ENCODE results near the gene SLC35G6.
"Not testable (repeated sequence)": the region's sequence is repeated elsewhere in the genome, so short reads cannot be mapped to it uniquely, and the experiment has no call there.

SLC35G6 gene

DNA sequence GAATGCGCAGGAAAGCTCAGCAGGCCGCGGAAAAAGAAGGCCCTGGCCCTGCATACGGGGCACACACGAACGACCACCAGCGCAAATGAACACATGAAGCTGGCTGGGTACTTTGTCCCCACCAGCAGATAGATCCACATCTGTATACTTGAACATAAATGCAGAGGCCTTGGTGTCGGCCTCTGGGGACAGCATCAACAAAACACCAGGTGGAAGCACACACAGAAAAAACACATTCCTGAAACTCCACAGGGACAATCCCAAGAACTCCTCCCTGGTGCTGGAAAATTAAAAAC is 1.2 kb upstream of the SLC35G6 start:
- H3K4me1 Mint-ChIP-seq: peaks cover 74% of the 10 kb centered on the region
- no peaks in the 10 kb centered on the region for H3K9me3 Mint-ChIP-seq
- ATAC-seq (no peak), DNase-seq (no peak)
- H3K27me3 Mint-ChIP-seq: peaks cover 2% of the 10 kb centered on the region
- H3K36me3 Mint-ChIP-seq (ENCODE audit: low read depth): peaks cover 8% of the 10 kb centered on the region
- peak overlapping the region; percentile 89 for H3K4me3 Mint-ChIP-seq
- peak overlapping the region; percentile 94 for H3K27ac Mint-ChIP-seq

DNA sequence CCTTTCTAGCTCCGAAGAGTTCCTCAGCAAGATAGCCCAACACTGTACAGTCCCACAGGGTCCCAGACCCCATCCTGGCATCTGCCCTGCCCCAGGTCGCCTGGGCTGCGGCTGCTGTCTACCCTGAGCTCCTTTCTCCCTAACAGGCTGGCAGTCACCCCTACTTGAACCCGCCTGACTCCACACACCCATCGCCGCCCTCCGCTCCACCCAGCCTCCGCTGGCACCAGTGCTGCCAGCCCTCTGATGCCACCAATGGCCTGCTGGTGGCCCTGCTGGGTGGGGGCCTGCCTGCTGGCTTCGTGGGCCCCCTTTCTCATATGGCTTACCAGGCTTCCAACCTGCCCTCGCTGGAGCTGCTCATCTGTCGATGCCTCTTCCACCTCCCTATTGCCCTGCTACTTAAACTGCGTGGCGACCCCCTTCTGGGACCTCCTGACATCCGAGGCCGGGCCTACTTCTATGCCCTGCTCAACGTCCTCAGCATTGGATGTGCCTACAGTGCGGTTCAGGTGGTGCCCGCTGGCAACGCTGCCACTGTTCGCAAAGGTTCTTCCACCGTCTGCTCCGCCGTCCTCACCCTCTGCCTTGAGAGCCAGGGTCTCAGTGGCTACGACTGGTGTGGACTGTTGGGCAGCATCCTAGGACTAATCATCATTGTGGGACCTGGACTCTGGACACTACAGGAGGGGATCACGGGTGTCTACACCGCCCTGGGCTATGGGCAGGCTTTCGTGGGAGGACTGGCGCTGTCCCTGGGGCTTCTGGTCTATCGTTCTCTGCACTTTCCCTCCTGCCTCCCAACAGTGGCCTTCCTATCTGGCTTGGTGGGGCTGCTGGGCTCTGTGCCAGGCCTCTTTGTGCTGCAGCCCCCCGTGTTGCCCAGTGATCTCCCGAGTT is 846 bp downstream of the SLC35G6 start:
- peaks cover 21% of the 10 kb centered on the region for H3K36me3 Mint-ChIP-seq (ENCODE audit: low read depth)
- ATAC-seq, H3K9me3 Mint-ChIP-seq, DNase-seq, H3K27me3 Mint-ChIP-seq: not testable (repeated sequence)
- H3K27ac Mint-ChIP-seq: peak overlapping the region; percentile 100
- H3K4me3 Mint-ChIP-seq: peak overlapping the region; percentile 99
- peaks cover 73% of the 10 kb centered on the region for H3K4me1 Mint-ChIP-seq

- Mint-ChIP-seq H3K27ac (peak overlapping the region; percentile 100), H3K36me3 (ENCODE audit: low read depth) (peaks cover 27% of the 10 kb centered on the region), H3K4me1 (peaks cover 73% of the 10 kb centered on the region), H3K4me3 (peak overlapping the region; percentile 99)
- H3K9me3 Mint-ChIP-seq, H3K27me3 Mint-ChIP-seq, ATAC-seq, DNase-seq: not testable (repeated sequence)
These were observed 1.5 kb downstream of the SLC35G6 start for GRCh38 chr17:7482742-7483088.

- H3K27ac Mint-ChIP-seq: peak overlapping the region; percentile 100
- H3K27me3 Mint-ChIP-seq: peaks cover 2% of the 10 kb centered on the region
- H3K9me3 Mint-ChIP-seq: no peaks in the 10 kb centered on the region
- peaks cover 70% of the 10 kb centered on the region for H3K4me1 Mint-ChIP-seq
- ATAC-seq (peak; percentile 61), DNase-seq (peak; percentile 95)
- peak overlapping the region; percentile 99 for H3K4me3 Mint-ChIP-seq
- peaks cover 31% of the 10 kb centered on the region for H3K36me3 Mint-ChIP-seq (ENCODE audit: low read depth)
These were observed 2.2 kb downstream of the SLC35G6 start for GRCh38 chr17:7483255-7484066.

DNA sequence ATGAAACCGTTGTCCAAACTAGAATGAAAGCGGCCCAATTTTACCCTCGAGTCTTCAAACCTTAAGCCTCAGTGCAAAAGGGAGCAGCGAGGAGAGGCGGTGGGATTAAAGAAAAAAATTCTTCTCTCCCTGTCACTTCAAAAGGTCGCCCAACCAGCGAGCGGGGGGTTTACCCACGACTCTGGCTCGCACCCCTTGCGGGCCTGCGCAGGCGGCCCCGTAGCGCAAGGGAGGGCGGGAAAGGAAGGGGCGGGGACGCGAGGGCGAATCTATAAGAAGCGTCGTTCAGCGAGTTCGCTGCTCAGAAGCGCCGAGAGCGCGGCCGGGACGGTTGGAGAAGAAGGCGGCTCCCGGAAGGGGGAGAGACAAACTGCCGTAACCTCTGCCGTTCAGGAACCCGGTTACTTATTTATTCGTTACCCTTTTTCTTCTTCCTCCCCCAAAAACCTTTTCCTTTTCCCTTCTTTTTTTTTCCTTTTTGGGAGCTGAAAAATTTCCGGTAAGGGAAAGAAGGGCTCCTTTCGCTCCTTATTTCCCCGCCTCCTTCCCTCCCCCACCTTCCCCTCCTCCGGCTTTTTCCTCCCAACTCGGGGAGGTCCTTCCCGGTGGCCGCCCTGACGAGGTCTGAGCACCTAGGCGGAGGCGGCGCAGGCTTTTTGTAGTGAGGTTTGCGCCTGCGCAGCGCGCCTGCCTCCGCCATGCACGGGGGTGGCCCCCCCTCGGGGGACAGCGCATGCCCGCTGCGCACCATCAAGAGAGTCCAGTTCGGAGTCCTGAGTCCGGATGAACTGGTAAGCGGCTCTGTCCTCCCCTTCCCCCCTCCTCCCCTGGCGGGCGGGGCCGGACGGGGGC is 3.0 kb downstream of the SLC35G6 start, which contains the start of gene POLR2A:
Gene POLR2A, plus strand, starts transcription at position 300 of the 852 bp plus-strand sequence.
- peaks cover 75% of the 10 kb centered on the region for H3K4me1 Mint-ChIP-seq

DNA sequence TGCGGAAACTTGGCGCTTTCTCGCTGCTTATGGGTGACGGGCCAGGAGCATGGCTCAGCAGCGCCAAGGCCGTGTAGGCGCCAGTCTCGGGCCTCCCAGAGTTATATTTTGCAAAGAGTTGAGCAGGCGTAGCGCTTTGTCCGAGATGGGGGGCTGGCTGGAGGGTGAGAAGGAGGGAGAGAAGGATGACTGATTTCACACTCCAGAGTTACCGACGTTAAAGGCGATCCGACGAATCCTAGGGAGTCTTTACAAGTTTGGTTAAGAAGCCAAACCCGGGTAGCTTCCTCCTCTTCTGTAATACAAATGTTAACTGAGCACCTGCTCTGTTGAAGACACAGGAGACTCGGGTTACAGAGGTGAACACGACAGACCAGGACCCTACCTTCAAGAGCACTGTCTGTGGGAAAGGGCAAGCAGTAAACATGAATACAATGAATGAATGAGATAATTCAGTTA is 3.7 kb downstream of the SLC35G6 start:
- H3K27me3 Mint-ChIP-seq: peaks cover 2% of the 10 kb centered on the region
- DNase-seq (no peak), ATAC-seq (no peak)
- peaks cover 43% of the 10 kb centered on the region for H3K36me3 Mint-ChIP-seq (ENCODE audit: low read depth)
- H3K27ac Mint-ChIP-seq: peak overlapping the region; percentile 100
- H3K4me1 Mint-ChIP-seq: peaks cover 75% of the 10 kb centered on the region
- H3K9me3 Mint-ChIP-seq: no peaks in the 10 kb centered on the region
- H3K4me3 Mint-ChIP-seq: peak overlapping the region; percentile 99

More for the DNA sequence above, 3.0 kb downstream of the SLC35G6 start, which contains the start of gene POLR2A:
- peak within 1 kb of the TSS; percentile 100 for H3K27ac Mint-ChIP-seq
- no peaks in the 10 kb centered on the region for H3K9me3 Mint-ChIP-seq
- H3K36me3 Mint-ChIP-seq (ENCODE audit: low read depth): peaks cover 38% of the 10 kb centered on the region
- peaks cover 2% of the 10 kb centered on the region for H3K27me3 Mint-ChIP-seq
- peak; percentile 98 for DNase-seq
- ATAC-seq: peak; percentile 66
- H3K4me3 Mint-ChIP-seq: peak within 1 kb of the TSS; percentile 99

GRCh38 chr17:7486181-7486580 is 4.9 kb downstream of the SLC35G6 start:
- peaks cover 49% of the 10 kb centered on the region for H3K36me3 Mint-ChIP-seq (ENCODE audit: low read depth)
- H3K27me3 Mint-ChIP-seq: peaks cover 2% of the 10 kb centered on the region
- no peaks in the 10 kb centered on the region for H3K9me3 Mint-ChIP-seq
- no peak for DNase-seq
- peaks cover 72% of the 10 kb centered on the region for H3K4me1 Mint-ChIP-seq
- ATAC-seq: no peak
- peak overlapping the region; percentile 57 for H3K27ac Mint-ChIP-seq
- peak overlapping the region; percentile 99 for H3K4me3 Mint-ChIP-seq

DNA sequence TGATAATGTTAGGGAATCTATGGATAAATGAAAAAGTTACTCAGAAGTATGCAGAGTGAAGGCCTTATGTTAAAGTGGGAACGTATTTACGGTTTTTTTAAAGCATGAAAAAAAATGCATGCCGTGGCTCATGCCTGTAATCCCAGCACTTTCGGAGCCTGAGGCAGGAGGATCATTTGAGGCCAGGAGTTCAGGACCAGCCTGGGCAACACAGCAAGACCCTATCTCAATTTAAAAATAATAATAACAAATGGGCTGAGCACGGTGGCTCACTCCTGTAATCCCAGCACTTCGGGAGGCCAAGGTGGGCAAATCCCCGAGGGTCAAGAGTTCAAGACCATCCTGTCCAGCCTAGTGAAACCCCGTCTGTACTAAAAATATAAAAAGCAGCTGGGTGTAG is 8.9 kb downstream of the SLC35G6 start:
- H3K27ac Mint-ChIP-seq: no peak overlapping the region
- H3K4me3 Mint-ChIP-seq: no peak overlapping the region

GRCh38 chr17:7491583-7491982 is 10.3 kb downstream of the SLC35G6 start:
- peaks cover 58% of the 10 kb centered on the region for H3K4me1 Mint-ChIP-seq
- no peaks in the 10 kb centered on the region for H3K27me3 Mint-ChIP-seq
- H3K9me3 Mint-ChIP-seq: no peaks in the 10 kb centered on the region
- H3K4me3 Mint-ChIP-seq: no peak overlapping the region
- peaks cover 67% of the 10 kb centered on the region for H3K36me3 Mint-ChIP-seq (ENCODE audit: low read depth)
- ATAC-seq: no peak
- H3K27ac Mint-ChIP-seq: no peak overlapping the region
- no peak for DNase-seq

More for the DNA sequence above, 8.9 kb downstream of the SLC35G6 start:
- peaks cover 67% of the 10 kb centered on the region for H3K4me1 Mint-ChIP-seq
- no peaks in the 10 kb centered on the region for H3K27me3 Mint-ChIP-seq
- no peaks in the 10 kb centered on the region for H3K9me3 Mint-ChIP-seq
- peaks cover 69% of the 10 kb centered on the region for H3K36me3 Mint-ChIP-seq (ENCODE audit: low read depth)
- DNase-seq (no peak), ATAC-seq (no peak)

DNA sequence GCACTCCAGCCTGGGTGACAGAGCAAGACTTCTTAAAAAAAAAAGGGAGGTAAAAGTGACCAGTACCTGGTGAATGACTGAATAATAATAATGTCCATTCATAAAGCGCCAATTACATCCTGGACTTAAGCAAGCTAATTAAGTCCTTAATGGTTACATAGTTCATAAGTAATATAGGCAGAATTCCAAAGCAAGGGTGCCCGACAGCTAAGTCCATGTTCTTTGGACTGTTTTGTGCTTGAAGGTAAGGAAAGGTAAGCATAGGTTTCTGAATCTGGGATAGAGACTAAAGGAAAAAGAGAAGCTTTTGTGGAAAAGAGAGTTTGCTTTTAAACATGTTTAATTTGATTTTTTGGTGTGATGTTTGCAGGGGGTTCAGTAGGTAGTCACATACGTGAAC is 12.7 kb downstream of the SLC35G6 start:
- peaks cover 37% of the 10 kb centered on the region for H3K4me1 Mint-ChIP-seq
- H3K4me3 Mint-ChIP-seq: no peak overlapping the region
- no peak for ATAC-seq
- peaks cover 68% of the 10 kb centered on the region for H3K36me3 Mint-ChIP-seq (ENCODE audit: low read depth)
- no peaks in the 10 kb centered on the region for H3K9me3 Mint-ChIP-seq
- DNase-seq: no peak
- H3K27ac Mint-ChIP-seq: no peak overlapping the region
- no peaks in the 10 kb centered on the region for H3K27me3 Mint-ChIP-seq

DNA sequence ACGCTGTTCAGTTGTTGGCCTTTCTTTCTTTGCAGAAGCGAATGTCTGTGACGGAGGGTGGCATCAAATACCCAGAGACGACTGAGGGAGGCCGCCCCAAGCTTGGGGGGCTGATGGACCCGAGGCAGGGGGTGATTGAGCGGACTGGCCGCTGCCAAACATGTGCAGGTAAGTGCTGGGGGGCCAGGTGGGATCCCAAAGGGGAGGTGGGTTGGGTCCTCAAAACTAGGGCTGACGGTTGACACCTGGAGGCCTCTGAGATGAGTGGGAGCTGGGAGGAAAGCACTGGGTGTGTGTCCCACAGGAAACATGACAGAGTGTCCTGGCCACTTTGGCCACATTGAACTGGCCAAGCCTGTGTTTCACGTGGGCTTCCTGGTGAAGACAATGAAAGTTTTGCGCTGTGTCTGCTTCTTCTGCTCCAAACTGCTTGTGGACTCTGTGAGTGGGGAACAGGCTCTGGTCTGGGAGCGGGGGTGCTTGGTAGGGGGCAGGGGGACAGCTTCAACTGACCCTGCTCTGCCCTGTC is 14.7 kb downstream of the SLC35G6 start:
- Mint-ChIP-seq H3K27ac (peak overlapping the region; percentile 22), H3K36me3 (ENCODE audit: low read depth) (peaks cover 65% of the 10 kb centered on the region), H3K4me3 (no peak overlapping the region), H3K9me3 (no peaks in the 10 kb centered on the region), H3K4me1 (peaks cover 24% of the 10 kb centered on the region), H3K27me3 (no peaks in the 10 kb centered on the region)
- DNase-seq: no peak
- ATAC-seq: no peak

DNA sequence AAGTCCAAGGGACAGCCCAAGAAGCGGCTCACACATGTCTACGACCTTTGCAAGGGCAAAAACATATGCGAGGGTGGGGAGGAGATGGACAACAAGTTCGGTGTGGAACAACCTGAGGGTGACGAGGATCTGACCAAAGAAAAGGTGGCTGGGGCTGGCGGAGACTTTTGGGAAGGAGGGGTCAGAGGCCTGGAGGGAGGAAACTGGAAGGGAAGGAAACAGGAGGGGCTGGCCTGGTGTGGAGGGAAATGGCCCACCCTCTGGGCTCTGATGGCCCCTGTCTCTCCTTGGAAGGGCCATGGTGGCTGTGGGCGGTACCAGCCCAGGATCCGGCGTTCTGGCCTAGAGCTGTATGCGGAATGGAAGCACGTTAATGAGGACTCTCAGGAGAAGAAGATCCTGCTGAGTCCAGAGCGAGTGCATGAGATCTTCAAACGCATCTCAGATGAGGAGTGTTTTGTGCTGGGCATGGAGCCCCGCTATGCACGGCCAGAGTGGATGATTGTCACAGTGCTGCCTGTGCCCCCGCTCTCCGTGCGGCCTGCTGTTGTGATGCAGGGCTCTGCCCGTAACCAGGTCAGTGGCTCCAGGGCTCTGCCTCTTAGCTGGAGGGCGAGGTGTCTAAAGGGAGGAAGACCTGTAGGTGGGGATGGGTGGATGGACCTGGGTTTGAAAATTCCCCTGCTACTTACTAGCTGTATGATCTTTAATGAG is 15.4 kb downstream of the SLC35G6 start:
- ATAC-seq (no peak), DNase-seq (no peak)
- H3K9me3 Mint-ChIP-seq: no peaks in the 10 kb centered on the region
- H3K27me3 Mint-ChIP-seq: no peaks in the 10 kb centered on the region
- H3K27ac Mint-ChIP-seq: peak overlapping the region; percentile 22
- H3K4me3 Mint-ChIP-seq: no peak overlapping the region
- H3K4me1 Mint-ChIP-seq: peaks cover 20% of the 10 kb centered on the region
- H3K36me3 Mint-ChIP-seq (ENCODE audit: low read depth): peaks cover 68% of the 10 kb centered on the region

GRCh38 chr17:7497228-7497627 is 16.0 kb downstream of the SLC35G6 start:
- ATAC-seq: no peak
- Mint-ChIP-seq H3K36me3 (ENCODE audit: low read depth) (peaks cover 71% of the 10 kb centered on the region), H3K9me3 (no peaks in the 10 kb centered on the region), H3K4me3 (no peak overlapping the region), H3K4me1 (peaks cover 14% of the 10 kb centered on the region), H3K27ac (no peak overlapping the region), H3K27me3 (no peaks in the 10 kb centered on the region)
- DNase-seq: no peak
